ENCODE results near the gene IARS2. TPM values are rescaled to one million over a fixed set of nuclear protein-coding genes. Genes with fewer than 3 reads are reported as not detected.

The IARS2 gene
- total RNA-seq, 1 experiment from 2014 or later = 123 TPM

DNA sequence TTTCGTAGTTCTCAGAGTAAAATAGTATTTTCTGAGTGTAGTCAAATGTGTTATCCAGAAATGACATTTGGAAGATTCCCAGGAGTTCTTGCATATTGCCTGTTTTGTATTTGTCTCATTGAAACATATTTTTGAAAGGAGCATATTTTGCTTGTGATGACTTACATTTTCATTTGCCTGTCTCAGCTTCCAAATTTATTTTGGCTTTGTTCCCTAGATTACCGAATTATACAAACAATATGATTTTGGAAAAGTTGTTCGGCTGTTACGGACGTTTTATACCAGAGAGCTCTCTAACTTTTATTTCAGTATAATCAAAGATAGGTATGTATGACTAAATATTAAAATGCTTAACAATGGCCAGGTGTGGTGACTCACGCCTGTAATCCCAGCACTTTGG, 46.0 kb downstream of the IARS2 start:
- H3K4me3 Mint-ChIP-seq (ENCODE audit: unreplicated experiment) = no peak overlapping the region
- BruUV-seq (replicated peaks) = no TSS peak
- H3K9me3 ChIP-seq = no peaks in the 10 kb centered on the region
- H3K36me3 Mint-ChIP-seq (ENCODE audit: insufficient read depth, unreplicated experiment) = peaks cover 73% of the 10 kb centered on the region
- no peaks in the 10 kb centered on the region for H3K4me1 Mint-ChIP-seq (ENCODE audit: low read depth, unreplicated experiment)
- TF ChIP-seq, protein P1, sequence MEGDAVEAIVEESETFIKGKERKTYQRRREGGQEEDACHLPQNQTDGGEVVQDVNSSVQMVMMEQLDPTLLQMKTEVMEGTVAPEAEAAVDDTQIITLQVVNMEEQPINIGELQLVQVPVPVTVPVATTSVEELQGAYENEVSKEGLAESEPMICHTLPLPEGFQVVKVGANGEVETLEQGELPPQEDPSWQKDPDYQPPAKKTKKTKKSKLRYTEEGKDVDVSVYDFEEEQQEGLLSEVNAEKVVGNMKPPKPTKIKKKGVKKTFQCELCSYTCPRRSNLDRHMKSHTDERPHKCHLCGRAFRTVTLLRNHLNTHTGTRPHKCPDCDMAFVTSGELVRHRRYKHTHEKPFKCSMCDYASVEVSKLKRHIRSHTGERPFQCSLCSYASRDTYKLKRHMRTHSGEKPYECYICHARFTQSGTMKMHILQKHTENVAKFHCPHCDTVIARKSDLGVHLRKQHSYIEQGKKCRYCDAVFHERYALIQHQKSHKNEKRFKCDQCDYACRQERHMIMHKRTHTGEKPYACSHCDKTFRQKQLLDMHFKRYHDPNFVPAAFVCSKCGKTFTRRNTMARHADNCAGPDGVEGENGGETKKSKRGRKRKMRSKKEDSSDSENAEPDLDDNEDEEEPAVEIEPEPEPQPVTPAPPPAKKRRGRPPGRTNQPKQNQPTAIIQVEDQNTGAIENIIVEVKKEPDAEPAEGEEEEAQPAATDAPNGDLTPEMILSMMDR (IDR thresholded peaks at IDR 0.05; ENCODE audit: insufficient read depth in 1 of 2, low read depth in 1 of 2, low read length in 1 of 2, severe bottlenecking in 1 of 2, unreplicated experiment in 1 of 2) = no peak
- H3K27me3 Mint-ChIP-seq (ENCODE audit: insufficient read depth, unreplicated experiment) = no peaks in the 10 kb centered on the region
- POLR2A ChIA-PET = no interaction called here
- H3K4me1 ChIP-seq = no peaks in the 10 kb centered on the region
- no peak overlapping the region for H3K4me3 ChIP-seq (ENCODE audit: low read depth, low read length)
- intact Hi-C loops (cut with micrococcal nuclease; ENCODE audit: unreplicated experiment) = no loop called here
- peaks cover 1% of the 10 kb centered on the region for H3K36me3 ChIP-seq (ENCODE audit: control insufficient read depth, insufficient read depth, low read length)
- DNase-seq = no peak
- H3K27ac Mint-ChIP-seq (ENCODE audit: unreplicated experiment) = no peak overlapping the region
- CTCF ChIA-PET = no interaction called here
- no peaks in the 10 kb centered on the region for H3K27me3 ChIP-seq (replicated peaks; ENCODE audit: control insufficient read depth, insufficient read depth, low read length)
- H3K9me3 Mint-ChIP-seq (ENCODE audit: unreplicated experiment) = no peaks in the 10 kb centered on the region

DNA sequence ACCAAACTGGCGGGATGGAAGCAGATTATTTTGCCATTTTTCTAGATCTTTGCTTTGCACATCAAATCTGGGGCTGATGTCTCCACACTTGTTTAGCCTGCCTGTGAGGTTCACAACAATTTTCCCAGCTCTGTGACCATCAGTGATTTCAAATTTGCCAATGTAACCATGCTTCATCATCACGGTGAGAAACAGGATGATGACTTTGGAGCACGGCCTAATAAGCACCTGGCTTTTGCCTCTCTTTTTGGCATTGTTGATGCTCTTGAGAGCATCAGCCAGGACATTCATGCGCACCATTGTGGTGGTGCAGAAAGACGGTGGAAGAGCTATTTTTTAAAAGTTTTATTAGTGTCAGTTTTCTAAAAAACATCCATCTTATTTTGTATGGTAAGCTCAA, 50.1 kb downstream of the IARS2 start:
- no peaks in the 10 kb centered on the region for H3K9me3 Mint-ChIP-seq (ENCODE audit: unreplicated experiment)
- H3K4me1 Mint-ChIP-seq (ENCODE audit: low read depth, unreplicated experiment) = no peaks in the 10 kb centered on the region
- BruUV-seq (replicated peaks) = no TSS peak
- H3K36me3 Mint-ChIP-seq (ENCODE audit: insufficient read depth, unreplicated experiment) = peaks cover 67% of the 10 kb centered on the region
- intact Hi-C loops (cut with micrococcal nuclease; ENCODE audit: unreplicated experiment) = no loop called here
- H3K27ac Mint-ChIP-seq (ENCODE audit: unreplicated experiment) = no peak overlapping the region
- Histone ChIP-seq H3K27me3 (replicated peaks; ENCODE audit: control insufficient read depth, insufficient read depth, low read length) (no peaks in the 10 kb centered on the region), H3K4me3 (ENCODE audit: low read depth, low read length) (no peak overlapping the region), H3K9me3 (no peaks in the 10 kb centered on the region), H3K36me3 (ENCODE audit: control insufficient read depth, insufficient read depth, low read length) (peaks cover 1% of the 10 kb centered on the region), H3K4me1 (no peaks in the 10 kb centered on the region)
- H3K27me3 Mint-ChIP-seq (ENCODE audit: insufficient read depth, unreplicated experiment) = no peaks in the 10 kb centered on the region
- H3K4me3 Mint-ChIP-seq (ENCODE audit: unreplicated experiment) = no peak overlapping the region
- DNase-seq = no peak
- CTCF ChIA-PET = no interaction called here
- POLR2A ChIA-PET = no interaction called here
- TF ChIP-seq, protein P1 (IDR thresholded peaks at IDR 0.05; ENCODE audit: insufficient read depth in 1 of 2, low read depth in 1 of 2, low read length in 1 of 2, severe bottlenecking in 1 of 2, unreplicated experiment in 1 of 2) = no peak

DNA sequence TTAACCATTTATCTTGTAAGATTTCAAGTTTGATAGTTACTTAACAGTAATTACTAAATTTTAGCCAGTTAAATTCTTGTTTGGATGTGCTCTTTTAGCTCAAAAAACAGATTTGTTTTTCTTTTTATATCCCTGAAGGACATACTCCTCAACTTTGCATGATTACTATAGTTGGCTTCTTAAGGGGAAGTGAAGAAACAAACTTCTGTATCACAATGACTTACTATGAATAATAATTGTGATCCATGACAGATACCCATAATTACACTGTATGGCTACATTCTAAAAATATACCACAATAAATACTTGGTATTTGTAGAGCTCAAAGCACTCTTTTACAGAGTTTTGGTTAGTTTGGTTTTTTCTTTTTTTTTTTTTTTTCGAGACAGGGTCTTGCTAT, 55.8 kb downstream of the IARS2 start:
- intact Hi-C loops (cut with micrococcal nuclease; ENCODE audit: unreplicated experiment) = no loop called here
- H3K4me1 Mint-ChIP-seq (ENCODE audit: low read depth, unreplicated experiment) = no peaks in the 10 kb centered on the region
- ChIA-PET POLR2A (no interaction called here), CTCF (no interaction called here)
- no TSS peak for BruUV-seq (replicated peaks)
- Histone ChIP-seq H3K4me3 (ENCODE audit: low read depth, low read length) (no peak overlapping the region), H3K4me1 (no peaks in the 10 kb centered on the region), H3K27me3 (replicated peaks; ENCODE audit: control insufficient read depth, insufficient read depth, low read length) (no peaks in the 10 kb centered on the region), H3K36me3 (ENCODE audit: control insufficient read depth, insufficient read depth, low read length) (no peaks in the 10 kb centered on the region; the same call in 1 of the 2 replicates), H3K9me3 (no peaks in the 10 kb centered on the region)
- TF ChIP-seq, protein P1 (IDR thresholded peaks at IDR 0.05; ENCODE audit: insufficient read depth in 1 of 2, low read depth in 1 of 2, low read length in 1 of 2, severe bottlenecking in 1 of 2, unreplicated experiment in 1 of 2) = no peak
- no peaks in the 10 kb centered on the region for H3K27me3 Mint-ChIP-seq (ENCODE audit: insufficient read depth, unreplicated experiment)
- H3K36me3 Mint-ChIP-seq (ENCODE audit: insufficient read depth, unreplicated experiment) = peaks cover 56% of the 10 kb centered on the region
- H3K9me3 Mint-ChIP-seq (ENCODE audit: unreplicated experiment) = no peaks in the 10 kb centered on the region
- H3K27ac Mint-ChIP-seq (ENCODE audit: unreplicated experiment) = no peak overlapping the region
- H3K4me3 Mint-ChIP-seq (ENCODE audit: unreplicated experiment) = no peak overlapping the region
- no peak for DNase-seq

Data from Caco-2 (cell line).